Activated T-helper 1 cell treated with anti-CD3 and anti-CD28 coated beads, Interleukin-12 subunit alpha, Interleukin-12 subunit beta, Interleukin-2, Interleukin-4 antibody, amounts not matched to agents 30 ng/mL and 10 ng/mL and 1 ng/mL, durations not matched to agents 14 hours and 24 hours and 36 hours (primary cell): ENCODE measurements around the gene SNAPC2. TPM values are rescaled to one million over a fixed set of nuclear protein-coding genes. Genes with fewer than 3 reads are reported as not detected.
A peak's percentile ranks its signal among the peaks of the same experiment; 100 is the strongest.

Experiments
- DNase-seq: peaks from one replicate; pipeline ENCODE4 v3.0.0; 2021; ENCODE audit warnings: low spot score
- H3K27ac Mint-ChIP-seq: one replicate; pipeline ENCODE4 v1.8.0; 2021; ENCODE audit warnings: mild to moderate bottlenecking, mixed read lengths
- H3K27me3 Mint-ChIP-seq: one replicate; pipeline ENCODE4 v1.8.0; 2022; ENCODE audit warnings: mild to moderate bottlenecking, moderate library complexity, mixed read lengths; ENCODE audit not compliant: insufficient read depth
- H3K36me3 Mint-ChIP-seq: one replicate; pipeline ENCODE4 v1.8.0; 2021; ENCODE audit warnings: low read depth, mixed read lengths
- H3K4me1 Mint-ChIP-seq: one replicate; pipeline ENCODE4 v1.8.0; 2021; ENCODE audit warnings: low read depth, mixed read lengths
- H3K4me3 Mint-ChIP-seq: one replicate; pipeline ENCODE4 v1.8.0; 2021; ENCODE audit warnings: mild to moderate bottlenecking, moderate library complexity, mixed read lengths
- H3K9me3 Mint-ChIP-seq: one replicate; pipeline ENCODE4 v1.8.0; 2021; ENCODE audit warnings: mixed read lengths
- intact Hi-C: fragments of 100-400 bp; cut with micrococcal nuclease; formaldehyde crosslinking; loops from one replicate; pipeline ENCODE4 v1.15.1; 2024
- total RNA-seq: library from RNA; stranded (reverse); gene quantifications from 2 replicates; pipeline ENCODE4 v1.2.3, GENCODE V29; 2022

The SNAPC2 gene
- total RNA-seq, 1 donor from 2014 or later: 21.3 TPM

DNA sequence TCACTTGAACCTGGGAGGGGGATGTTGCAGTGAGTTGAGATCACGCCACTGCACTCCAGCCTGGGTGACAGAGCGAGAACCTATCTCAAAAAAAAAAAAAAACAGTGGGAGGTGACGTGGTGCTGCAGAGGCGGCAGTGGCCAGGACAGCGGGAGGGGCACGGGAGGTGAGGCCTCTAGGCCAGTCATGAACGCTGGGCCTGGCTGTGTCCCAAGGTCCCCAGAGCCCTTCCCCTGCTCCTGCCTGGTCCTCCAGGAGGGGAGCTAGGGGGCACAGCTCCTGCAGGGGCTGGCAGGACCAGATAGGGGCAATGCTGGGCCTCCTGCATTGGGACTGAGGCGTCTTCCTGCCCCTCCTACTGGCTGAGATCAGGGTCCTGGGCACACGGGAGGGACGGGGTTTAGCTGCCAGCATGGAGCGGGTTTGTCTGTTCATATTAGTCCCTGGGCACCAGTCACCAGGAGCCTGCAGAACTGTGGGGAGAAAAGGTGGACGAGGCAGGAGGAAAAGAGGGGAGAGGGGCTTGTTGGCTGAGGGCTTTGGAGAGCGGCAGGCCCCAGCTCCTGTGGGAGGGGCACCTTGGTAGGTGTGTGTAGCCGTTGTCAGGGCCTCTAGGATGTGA, 11.9 kb upstream of the SNAPC2 start:
- intact Hi-C loops: no loop called here
- H3K4me1 Mint-ChIP-seq: peaks cover 20% of the 10 kb centered on the region
- peaks cover 2% of the 10 kb centered on the region for H3K27me3 Mint-ChIP-seq
- H3K27ac Mint-ChIP-seq: no peak overlapping the region
- no peak overlapping the region for H3K4me3 Mint-ChIP-seq
- H3K36me3 Mint-ChIP-seq: peaks cover 26% of the 10 kb centered on the region
- DNase-seq: no peak
- no peaks in the 10 kb centered on the region for H3K9me3 Mint-ChIP-seq

DNA sequence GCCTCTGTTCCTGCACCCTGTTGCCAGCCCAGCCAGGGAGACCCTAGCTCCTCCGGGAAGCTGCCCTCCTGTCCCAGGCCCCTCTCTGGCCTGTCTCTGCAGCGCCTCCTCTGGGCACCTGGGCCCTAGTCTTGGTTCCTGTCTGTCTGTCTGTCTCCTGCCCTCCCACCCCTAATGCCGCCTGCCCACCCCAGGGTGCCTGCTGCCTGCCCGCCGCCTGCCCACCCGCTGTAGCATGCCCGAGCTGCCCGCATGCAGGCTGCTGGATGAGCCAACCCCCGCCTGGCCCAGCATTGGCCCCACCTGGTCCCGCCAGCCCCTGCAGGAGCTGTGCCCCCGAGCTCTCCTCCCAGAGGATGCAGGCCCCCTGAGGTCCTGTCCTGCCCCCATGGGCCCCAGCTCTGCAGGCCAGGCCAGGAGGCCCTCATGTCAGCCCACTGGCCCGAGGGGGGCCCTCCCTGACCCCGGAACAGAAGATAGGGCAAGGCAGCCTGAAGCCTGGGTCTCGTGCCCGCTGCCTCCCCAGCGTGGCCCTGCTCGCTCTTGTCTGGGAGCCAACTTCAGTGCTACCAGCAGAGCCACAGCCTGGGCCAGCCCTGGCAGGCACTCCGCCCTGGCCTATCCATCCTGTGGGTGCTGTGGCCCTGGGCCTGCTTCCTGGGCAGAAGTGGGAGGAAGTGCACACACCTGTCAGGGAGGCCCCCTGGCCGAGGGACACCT, 11.2 kb upstream of the SNAPC2 start:
- Mint-ChIP-seq H3K27me3 (no peaks in the 10 kb centered on the region), H3K36me3 (peaks cover 26% of the 10 kb centered on the region), H3K27ac (no peak overlapping the region), H3K4me3 (no peak overlapping the region), H3K9me3 (no peaks in the 10 kb centered on the region), H3K4me1 (peaks cover 16% of the 10 kb centered on the region)
- no peak for DNase-seq
- intact Hi-C loops: no loop called here

DNA sequence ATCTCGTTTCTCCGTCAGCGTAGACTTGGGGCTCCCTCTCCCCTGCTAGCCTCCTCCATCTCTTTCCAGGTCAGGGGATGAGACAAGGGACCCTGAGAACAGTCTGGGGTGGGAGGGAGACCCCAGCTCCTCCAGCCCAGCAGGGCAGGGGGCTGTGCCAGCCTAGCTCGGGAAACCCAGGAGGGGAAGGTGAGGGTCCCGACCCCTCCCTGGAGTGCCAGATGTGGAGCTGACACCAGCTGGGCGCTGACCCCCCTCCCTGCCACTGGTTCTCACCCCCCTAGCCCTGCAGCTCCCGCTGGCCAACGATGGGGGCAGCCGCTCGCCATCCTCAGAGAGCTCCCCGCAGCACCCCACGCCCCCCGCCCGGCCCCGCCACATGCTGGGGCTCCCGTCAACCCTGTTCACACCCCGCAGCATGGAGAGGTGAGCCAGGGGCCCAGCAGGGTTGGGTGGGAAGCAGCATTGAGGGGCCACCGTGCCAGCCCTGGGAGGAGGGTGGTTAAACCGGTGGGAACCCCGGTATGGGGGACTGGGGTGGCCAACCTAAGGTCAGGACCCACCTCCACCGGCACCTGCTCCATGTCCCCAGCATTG, 10.6 kb upstream of the SNAPC2 start:
- H3K36me3 Mint-ChIP-seq: peaks cover 26% of the 10 kb centered on the region
- no peak overlapping the region for H3K4me3 Mint-ChIP-seq
- no peaks in the 10 kb centered on the region for H3K27me3 Mint-ChIP-seq
- no peak overlapping the region for H3K27ac Mint-ChIP-seq
- intact Hi-C loops: no loop called here
- peaks cover 14% of the 10 kb centered on the region for H3K4me1 Mint-ChIP-seq
- H3K9me3 Mint-ChIP-seq: no peaks in the 10 kb centered on the region
- no peak for DNase-seq

DNA sequence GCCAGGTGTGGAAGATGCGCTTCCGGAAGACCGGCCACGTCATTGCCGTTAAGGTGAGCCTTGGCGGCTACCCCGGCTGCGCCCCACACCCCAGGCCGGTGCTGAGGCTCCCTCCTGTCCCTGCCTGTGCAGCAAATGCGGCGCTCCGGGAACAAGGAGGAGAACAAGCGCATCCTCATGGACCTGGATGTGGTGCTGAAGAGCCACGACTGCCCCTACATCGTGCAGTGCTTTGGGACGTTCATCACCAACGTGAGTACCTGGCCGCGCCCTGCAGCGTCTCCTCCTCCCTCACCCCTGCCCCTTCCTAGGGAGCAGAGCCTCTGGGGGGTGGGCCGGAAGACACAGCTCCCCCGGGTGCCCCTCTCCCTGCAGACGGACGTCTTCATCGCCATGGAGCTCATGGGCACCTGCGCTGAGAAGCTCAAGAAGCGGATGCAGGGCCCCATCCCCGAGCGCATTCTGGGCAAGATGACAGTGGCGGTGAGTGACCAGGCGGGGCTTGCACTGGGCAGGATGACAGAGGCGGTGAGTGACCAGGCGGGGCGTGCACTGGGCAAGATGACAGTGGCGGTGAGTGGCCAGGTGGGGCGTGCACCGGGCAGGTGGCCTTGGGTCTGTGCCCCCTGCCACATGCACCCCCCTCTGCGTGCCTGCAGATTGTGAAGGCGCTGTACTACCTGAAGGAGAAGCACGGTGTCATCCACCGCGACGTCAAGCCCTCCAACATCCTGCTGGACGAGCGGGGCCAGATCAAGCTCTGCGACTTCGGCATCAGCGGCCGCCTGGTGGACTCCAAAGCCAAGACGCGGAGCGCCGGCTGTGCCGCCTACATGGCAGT, 9.6 kb upstream of the SNAPC2 start:
- Mint-ChIP-seq H3K4me3 (no peak overlapping the region), H3K36me3 (peaks cover 24% of the 10 kb centered on the region), H3K4me1 (peaks cover 4% of the 10 kb centered on the region), H3K27me3 (peaks cover 6% of the 10 kb centered on the region), H3K9me3 (no peaks in the 10 kb centered on the region), H3K27ac (no peak overlapping the region)
- DNase-seq: no peak
- intact Hi-C loops: no loop called here

DNA sequence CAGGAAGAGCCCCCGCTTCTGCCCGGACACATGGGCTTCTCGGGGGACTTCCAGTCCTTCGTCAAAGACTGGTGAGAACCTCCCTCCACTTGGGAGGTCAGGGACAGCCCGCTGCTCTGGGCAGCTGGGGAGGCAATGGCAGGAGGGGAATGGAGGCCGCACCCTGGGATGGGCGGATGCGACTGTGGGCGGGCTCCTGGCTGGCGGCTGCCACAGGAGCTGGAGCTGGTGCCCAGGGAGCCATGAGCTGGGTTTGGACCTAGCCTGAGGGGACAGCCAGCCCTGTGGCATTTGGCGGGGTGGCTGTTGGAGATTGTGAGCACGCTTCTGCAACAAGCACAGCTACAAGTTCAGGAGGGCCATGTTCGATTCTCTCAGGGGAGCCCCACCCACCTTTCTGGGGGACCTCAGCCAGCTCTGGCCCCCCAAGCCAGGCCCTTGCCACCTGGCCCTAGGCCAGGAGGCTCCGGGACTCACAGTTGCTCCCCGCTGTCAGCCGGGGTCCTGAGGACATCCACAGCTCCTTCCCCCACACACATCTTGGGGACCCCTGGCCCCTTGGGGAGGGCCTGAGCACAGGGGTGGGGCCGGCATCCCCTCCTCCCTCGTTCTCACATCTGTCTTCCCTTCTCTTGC, 8.5 kb upstream of the SNAPC2 start:
- intact Hi-C loops: no loop called here
- no peak overlapping the region for H3K4me3 Mint-ChIP-seq
- H3K27ac Mint-ChIP-seq: no peak overlapping the region
- H3K9me3 Mint-ChIP-seq: no peaks in the 10 kb centered on the region
- DNase-seq: no peak
- peaks cover 7% of the 10 kb centered on the region for H3K27me3 Mint-ChIP-seq
- H3K36me3 Mint-ChIP-seq: peaks cover 19% of the 10 kb centered on the region
- H3K4me1 Mint-ChIP-seq: no peaks in the 10 kb centered on the region

DNA sequence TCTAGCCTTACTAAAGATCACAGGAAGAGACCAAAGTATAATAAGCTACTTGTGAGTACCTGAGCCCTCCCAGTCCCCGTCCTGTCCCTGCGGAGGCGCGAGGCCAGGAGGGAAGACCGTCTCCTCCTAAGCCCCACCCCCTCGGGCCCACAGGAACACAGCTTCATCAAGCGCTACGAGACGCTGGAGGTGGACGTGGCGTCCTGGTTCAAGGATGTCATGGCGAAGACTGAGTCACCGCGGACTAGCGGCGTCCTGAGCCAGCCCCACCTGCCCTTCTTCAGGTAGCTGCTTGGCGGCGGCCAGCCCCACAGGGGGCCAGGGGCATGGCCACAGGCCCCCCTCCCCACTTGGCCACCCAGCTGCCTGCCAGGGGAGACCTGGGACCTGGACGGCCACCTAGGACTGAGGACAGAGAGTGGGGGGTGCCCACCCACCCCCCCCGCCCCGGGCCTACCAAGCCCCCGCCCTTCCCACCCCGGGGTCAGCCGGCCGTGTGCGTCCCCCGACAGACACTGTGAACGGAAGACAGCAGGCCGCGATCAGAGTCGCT, 7.9 kb upstream of the SNAPC2 start:
- Mint-ChIP-seq H3K9me3 (no peaks in the 10 kb centered on the region), H3K27ac (no peak overlapping the region), H3K4me3 (no peak overlapping the region), H3K36me3 (peaks cover 19% of the 10 kb centered on the region), H3K27me3 (peaks cover 7% of the 10 kb centered on the region), H3K4me1 (no peaks in the 10 kb centered on the region)
- DNase-seq: no peak
- intact Hi-C loops: no loop called here

DNA sequence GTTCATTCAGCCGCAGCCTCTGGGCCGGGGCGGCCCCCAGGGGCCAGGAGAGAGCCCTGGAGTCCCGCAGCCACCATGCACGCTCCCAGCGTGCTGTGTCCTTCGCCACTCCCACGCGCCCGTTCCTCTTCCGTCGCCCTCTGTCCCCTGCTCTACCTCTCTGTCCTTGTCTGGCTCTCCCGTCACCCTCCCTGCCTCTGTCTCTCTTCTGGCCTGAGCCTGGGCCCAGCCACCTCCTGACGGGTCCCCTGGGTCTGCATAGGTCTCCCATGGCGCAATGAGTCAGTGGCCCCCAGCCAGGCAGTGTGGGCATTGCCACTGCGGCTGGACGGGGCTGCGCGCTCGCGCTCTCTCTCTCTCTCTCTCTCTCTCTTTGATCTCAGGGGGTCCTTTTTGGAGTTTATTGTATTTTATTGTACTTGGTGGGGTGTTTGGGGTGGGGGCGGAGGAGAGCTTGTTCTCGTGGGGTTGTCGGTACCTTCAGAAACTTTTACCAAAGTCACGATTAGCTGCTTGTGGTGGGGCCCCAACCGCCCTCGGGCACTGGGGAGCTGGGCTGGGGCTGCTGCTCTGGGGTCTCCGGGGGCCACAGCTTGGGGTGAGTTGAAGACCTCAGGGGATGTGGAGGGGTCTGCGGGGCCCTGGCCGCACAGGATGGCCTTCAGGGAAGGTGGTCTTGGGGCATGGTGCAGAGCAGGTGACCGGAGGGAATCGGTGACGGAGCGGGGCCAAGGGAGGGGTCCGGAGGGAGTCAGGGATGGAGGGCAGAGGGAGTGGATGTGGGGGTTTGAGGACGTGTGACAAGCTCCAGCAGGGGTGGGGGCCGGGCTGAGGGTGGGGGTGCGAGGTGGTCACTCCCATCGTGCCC, 7.2 kb upstream of the SNAPC2 start:
- H3K27me3 Mint-ChIP-seq: peaks cover 8% of the 10 kb centered on the region
- H3K4me1 Mint-ChIP-seq: no peaks in the 10 kb centered on the region
- no peaks in the 10 kb centered on the region for H3K9me3 Mint-ChIP-seq
- H3K4me3 Mint-ChIP-seq: no peak overlapping the region
- intact Hi-C loops: no loop called here
- no peak overlapping the region for H3K27ac Mint-ChIP-seq
- no peak for DNase-seq
- peaks cover 19% of the 10 kb centered on the region for H3K36me3 Mint-ChIP-seq

DNA sequence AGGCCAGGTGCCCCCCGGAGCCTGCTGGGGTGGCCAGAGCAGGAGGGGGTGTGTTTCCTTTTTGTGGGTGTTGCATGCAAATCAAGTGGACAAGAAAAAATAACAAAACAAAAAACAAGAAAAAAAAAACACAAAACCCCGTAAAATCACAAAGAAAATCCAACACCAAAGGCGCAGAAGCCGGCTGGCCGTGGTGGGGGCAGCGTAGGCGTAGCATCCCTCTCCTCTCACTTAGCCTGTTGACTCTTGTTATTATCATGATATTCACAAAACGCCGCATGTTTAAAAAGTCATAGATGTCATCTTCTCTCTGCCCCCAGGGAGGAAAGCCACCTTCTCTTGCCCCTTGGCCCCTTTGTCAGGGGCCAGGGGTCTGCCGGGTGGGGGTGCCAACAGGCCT, 6.5 kb upstream of the SNAPC2 start:
- Mint-ChIP-seq H3K4me1 (no peaks in the 10 kb centered on the region), H3K27me3 (peaks cover 10% of the 10 kb centered on the region), H3K4me3 (no peak overlapping the region), H3K9me3 (no peaks in the 10 kb centered on the region), H3K27ac (no peak overlapping the region), H3K36me3 (peaks cover 17% of the 10 kb centered on the region)
- intact Hi-C loops: no loop called here
- DNase-seq: no peak

DNA sequence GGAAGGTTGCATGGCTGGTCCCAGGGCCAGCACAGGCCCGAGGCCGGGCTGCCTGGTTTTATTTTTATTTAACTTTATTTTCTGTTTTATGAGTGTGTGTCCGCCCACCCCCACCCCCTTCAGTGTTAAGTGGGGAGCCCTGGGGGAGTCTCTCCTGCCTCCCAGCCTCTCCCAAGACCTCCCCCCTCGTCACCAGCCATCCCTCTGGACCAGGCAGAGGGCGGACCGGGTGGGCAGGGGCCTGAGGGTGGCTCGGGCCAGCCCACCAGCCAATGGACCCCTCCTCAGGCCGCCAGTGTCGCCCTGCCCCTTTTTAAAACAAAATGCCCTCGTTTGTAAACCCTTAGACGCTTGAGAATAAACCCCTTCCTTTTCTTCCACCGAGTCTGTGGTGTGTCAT, 6.0 kb upstream of the SNAPC2 start:
- intact Hi-C loops: no loop called here
- Mint-ChIP-seq H3K4me3 (no peak overlapping the region), H3K27me3 (peaks cover 10% of the 10 kb centered on the region), H3K27ac (no peak overlapping the region), H3K4me1 (no peaks in the 10 kb centered on the region), H3K36me3 (peaks cover 17% of the 10 kb centered on the region), H3K9me3 (no peaks in the 10 kb centered on the region)
- no peak for DNase-seq

DNA sequence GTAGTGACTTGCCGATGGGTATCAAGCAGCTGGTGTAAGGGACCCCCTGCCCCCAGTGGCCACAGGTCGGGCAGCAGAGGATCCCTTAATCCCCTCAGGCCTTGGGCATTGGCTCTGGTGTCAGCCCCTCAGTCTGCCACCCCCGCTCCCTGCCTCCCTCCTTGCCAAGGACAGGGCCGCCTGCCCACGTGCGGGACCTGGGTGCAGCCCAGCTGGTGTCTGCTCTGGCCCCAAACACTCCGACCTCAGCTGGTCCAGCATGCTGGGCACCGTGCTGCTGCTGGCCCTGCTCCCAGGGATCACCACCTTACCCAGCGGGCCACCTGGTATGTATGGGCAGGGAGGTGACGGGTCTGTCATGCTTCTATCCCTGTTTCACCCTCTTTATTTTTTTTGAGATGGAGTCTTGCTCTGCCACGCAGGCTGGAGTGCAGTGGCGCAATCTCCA, 5.5 kb upstream of the SNAPC2 start, which contains the start of gene TGFBR3L:
TSS of gene TGFBR3L (plus strand) at position 233 of the 448 bp plus-strand sequence.
- DNase-seq: no peak
- Mint-ChIP-seq H3K36me3 (peaks cover 17% of the 10 kb centered on the region), H3K4me3 (peak within 1 kb of the TSS; percentile 72), H3K27ac (peak within 1 kb of the TSS; percentile 58), H3K27me3 (peaks cover 11% of the 10 kb centered on the region), H3K4me1 (peaks cover 4% of the 10 kb centered on the region), H3K9me3 (no peaks in the 10 kb centered on the region)
- intact Hi-C loops: no loop called here

DNA sequence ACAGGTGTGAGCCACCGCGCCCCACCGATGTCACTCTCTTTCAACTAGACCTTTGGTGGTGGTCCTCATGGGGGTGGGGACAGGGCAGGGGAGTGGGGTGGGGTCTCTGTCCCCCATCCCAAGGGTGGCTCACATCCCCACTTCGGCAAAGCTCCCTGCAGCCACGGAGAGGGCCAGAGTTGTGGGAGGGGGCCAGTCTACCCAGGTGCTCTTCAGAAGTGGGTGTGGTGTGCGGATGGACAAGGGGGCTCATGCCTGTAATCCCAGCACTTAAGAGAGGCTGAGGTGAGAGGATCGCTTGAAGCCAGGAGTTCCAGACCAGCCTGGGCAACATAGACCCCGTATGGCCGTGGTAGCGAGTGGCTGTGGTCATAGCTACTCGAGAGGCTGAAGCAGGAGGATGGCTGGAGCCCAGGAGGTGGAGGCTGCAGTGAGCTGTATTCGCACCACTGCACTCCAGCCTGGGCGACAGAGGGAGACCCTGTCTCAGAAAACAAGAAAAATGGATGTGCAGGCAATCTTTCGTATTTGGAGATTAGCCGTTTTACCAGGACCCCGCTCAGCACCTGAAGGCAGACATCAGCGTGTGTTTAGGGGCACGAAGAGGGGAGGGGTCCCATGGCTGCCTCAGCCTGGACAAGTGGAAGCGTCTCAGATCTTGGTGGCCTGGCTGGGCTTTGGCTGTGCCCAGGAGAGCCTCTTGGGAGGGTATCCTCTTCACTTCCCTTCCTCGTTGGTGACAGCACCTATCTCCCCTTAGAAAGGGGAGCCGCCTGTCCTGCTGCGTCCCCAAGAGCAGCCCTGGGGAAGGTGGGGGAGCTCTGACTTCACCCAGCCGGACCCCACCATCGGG, 4.7 kb upstream of the SNAPC2 start:
- Mint-ChIP-seq H3K9me3 (no peaks in the 10 kb centered on the region), H3K4me1 (peaks cover 10% of the 10 kb centered on the region), H3K4me3 (peak overlapping the region; percentile 72), H3K36me3 (peaks cover 18% of the 10 kb centered on the region), H3K27me3 (peaks cover 15% of the 10 kb centered on the region), H3K27ac (peak overlapping the region; percentile 58)
- no peak for DNase-seq
- intact Hi-C loops: no loop called here
